B cell (primary cell): Measurements from ENCODE around the gene PARVG. TPM values are rescaled to one million over a fixed set of nuclear protein-coding genes. Genes with fewer than 3 reads are reported as not detected.

ENCODE experiments used
- ATAC-seq: fragments of 200-7000 bp; cut with Tn5 transposase; one replicate; pipeline ENCODE4 v1.10.0; 2021; ENCODE audit warnings: low read depth, mild to moderate bottlenecking, moderate number of reproducible peaks, moderate library complexity
- CTCF ChIA-PET: fragments of 350-600 bp; sonication (Branson Sonifier 250); formaldehyde crosslinking; loops from one replicate; lab custom pipeline; 2021; ENCODE audit warnings: antibody characterized with exemption, inconsistent platforms; lab: Charles Lee
- POLR2A ChIA-PET: fragments of 350-600 bp; sonication (Branson Sonifier 250); formaldehyde crosslinking; loops from one replicate; lab custom pipeline; 2021; ENCODE audit warnings: antibody characterized with exemption; lab: Charles Lee
- DNase-seq: peaks from one replicate; pipeline ENCODE4 v3.0.0; 2013
- H2AFZ ChIP-seq: 2 replicates; pipeline ENCODE4 v1.6.1; 2012; ENCODE audit warnings: mild to moderate bottlenecking, low read depth, low read length; ENCODE audit not compliant: insufficient read depth, poor library complexity, severe bottlenecking
- H3K27ac ChIP-seq, 2 donors: 1 replicate in 1 of 2; 2 replicates in 1 of 2; pipeline ENCODE4 v1.5.1; 2012 to 2013; ENCODE audit warnings: low read length in 2 of 2, mild to moderate bottlenecking in 2 of 2, moderate library complexity in 1 of 2
- H3K27me3 ChIP-seq, 4 experiments: fragments of 200-600 bp in 1 of 4; sonication (generic) in 1 of 4; replicated peaks in 1 of 4; 1 replicate in 2 of 4; 2 replicates in 2 of 4; pipeline versions ENCODE4 v1.6.1 to v1.7.0; 2013 to 2016; ENCODE audit warnings: low read length in 3 of 4, mild to moderate bottlenecking in 2 of 4, mixed read lengths in 1 of 4, moderate library complexity in 1 of 4; ENCODE audit not compliant: insufficient read depth in 4 of 4, control insufficient read depth in 3 of 4; ENCODE audit errors: control extremely low read depth in 1 of 4
- H3K36me3 ChIP-seq, 2 experiments: replicated peaks in 1 of 2; 1 replicate in 1 of 2; 2 replicates in 1 of 2; pipeline versions ENCODE4 v1.6.1 to v1.7.1; 2013; ENCODE audit warnings: low read length in 1 of 2; ENCODE audit not compliant: insufficient read depth in 2 of 2, control insufficient read depth in 1 of 2; ENCODE audit errors: control extremely low read depth in 1 of 2, extremely low read depth in 1 of 2
- H3K4me1 ChIP-seq, 2 donors: fragments of 200-600 bp in 1 of 2; sonication (generic) in 1 of 2; 1 replicate in 1 of 2; 2 replicates in 1 of 2; pipeline versions ENCODE4 v1.5.1 to v1.6.1; 2013 to 2017; ENCODE audit warnings: low read length in 2 of 2; ENCODE audit not compliant: control insufficient read depth in 2 of 2, insufficient read depth in 2 of 2
- H3K4me2 ChIP-seq: replicated peaks from 2 replicates; pipeline ENCODE3; 2012; ENCODE audit warnings: mild to moderate bottlenecking, low read depth, low read length; ENCODE audit not compliant: poor library complexity, severe bottlenecking
- H3K4me3 ChIP-seq, 5 experiments: fragments of 200-600 bp in 1 of 5; sonication (generic) in 1 of 5; 1 replicate in 3 of 5; 2 replicates in 2 of 5; pipeline versions ENCODE4 v1.5.1 to v1.7.0; 2011 to 2016; ENCODE audit warnings: low read length in 4 of 5, mild to moderate bottlenecking in 4 of 5, low read depth in 2 of 5, control low read depth in 1 of 5, moderate library complexity in 1 of 5; ENCODE audit not compliant: insufficient read depth in 1 of 5; ENCODE audit errors: control extremely low read depth in 1 of 5, extremely low read depth in 1 of 5
- H3K79me2 ChIP-seq: fragments of 200-600 bp; sonication (generic); one replicate; pipeline ENCODE4 v1.6.0; 2016; ENCODE audit warnings: low read length; ENCODE audit not compliant: control insufficient read depth, insufficient read depth
- H3K9ac ChIP-seq: fragments of 200-600 bp; sonication (generic); 2 replicates; pipeline ENCODE4 v1.6.1; 2017; ENCODE audit warnings: mild to moderate bottlenecking, low read length, moderate library complexity
- H3K9me3 ChIP-seq, 3 donors: one replicate each; pipeline versions ENCODE4 v1.6.1 to v1.7.1; 2013; ENCODE audit warnings: low read length in 2 of 3; ENCODE audit not compliant: control insufficient read depth in 2 of 3, insufficient read depth in 1 of 3; ENCODE audit errors: control extremely low read depth in 1 of 3
- H4K20me1 ChIP-seq: 2 replicates; pipeline ENCODE4 v1.6.0; 2012; ENCODE audit warnings: mild to moderate bottlenecking, low read length; ENCODE audit not compliant: insufficient read depth, control insufficient read depth, poor library complexity, severe bottlenecking
- H3K27ac Mint-ChIP-seq: one replicate; pipeline ENCODE4 v1.8.0; 2021; ENCODE audit warnings: mixed read lengths
- H3K27me3 Mint-ChIP-seq: one replicate; pipeline ENCODE4 v1.8.0; 2021; ENCODE audit warnings: mixed read lengths
- H3K4me1 Mint-ChIP-seq: one replicate; pipeline ENCODE4 v1.8.0; 2021; ENCODE audit warnings: mixed read lengths
- H3K4me3 Mint-ChIP-seq: one replicate; pipeline ENCODE4 v1.8.0; 2021; ENCODE audit warnings: mixed read lengths
- H3K9me3 Mint-ChIP-seq: one replicate; pipeline ENCODE4 v1.8.0; 2022; ENCODE audit warnings: mixed read lengths; ENCODE audit not compliant: insufficient read depth
- EZH2 ChIP-seq: IDR thresholded peaks from 2 replicates; pipeline ENCODE4 v1.6.1; 2012; ENCODE audit warnings: borderline replicate concordance, low read depth, mild to moderate bottlenecking, moderate library complexity, low read length; ENCODE audit not compliant: insufficient read depth, poor library complexity, severe bottlenecking
- WGBS: methylation state at CpG from one replicate; pipeline ENCODE4 v1.1.5; 2013; ENCODE audit warnings: missing lambda C conversion rate; ENCODE audit not compliant: insufficient coverage; 5-methylcytosine and 5-hydroxymethylcytosine counted together
- intact Hi-C: fragments of 100-400 bp; cut with micrococcal nuclease; formaldehyde crosslinking; loops from one replicate; pipeline ENCODE4 v1.10.0; 2022
- polyA plus RNA-seq: library from polyadenylated mRNA; depleted of rRNA; stranded (reverse); fragments of >200 nt; gene quantifications from 2 replicates; pipeline ENCODE4 v1.2.3, GENCODE V29; 2012
- total RNA-seq, 2 donors: library from RNA; stranded (reverse); fragments of 120-200 nt in 1 of 2; gene quantifications; 1 replicate in 1 of 2; 2 replicates in 1 of 2; pipeline versions ENCODE4 v1.2.3 to v1.2.4, GENCODE V29; 2013 to 2022
- TF ChIP-seq, protein P1 (sequence below): fragments of 200-600 bp; IDR thresholded peaks from one replicate; pipeline ENCODE4 v1.8.0; 2022; ENCODE audit warnings: antibody characterized with exemption, mild to moderate bottlenecking

PARVG gene
- total and polyA plus RNA-seq, 2 donors (not counting 1 experiment from before 2014, with no cell fraction given), result 247 to 698 TPM

DNA sequence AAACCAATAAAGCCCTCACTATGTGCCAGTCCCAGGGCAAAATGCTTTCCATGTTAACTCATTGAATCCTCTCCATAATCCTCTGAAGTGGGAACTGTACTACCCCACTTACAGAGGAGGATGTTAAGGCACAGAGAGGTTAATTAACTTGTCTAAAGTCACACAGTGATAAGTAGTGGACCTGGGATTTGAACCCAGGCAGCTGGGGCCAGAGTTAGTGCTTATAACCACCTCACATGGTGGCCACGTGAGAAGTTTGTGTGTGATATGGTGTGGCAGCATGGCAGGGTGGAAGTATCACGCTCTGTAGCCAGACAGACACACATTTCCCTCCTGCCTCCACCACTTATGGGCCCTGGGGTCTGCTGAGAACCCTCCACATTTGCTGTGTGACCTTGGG is 16.5 kb downstream of the PARVG start:
- peaks cover 88% of the 10 kb centered on the region for H4K20me1 ChIP-seq
- Mint-ChIP-seq H3K27ac (no peak overlapping the region), H3K27me3 (no peaks in the 10 kb centered on the region), H3K4me1 (peaks cover 27% of the 10 kb centered on the region), H3K4me3 (no peak overlapping the region), H3K9me3 (no peaks in the 10 kb centered on the region)
- no peak overlapping the region for H3K27ac ChIP-seq
- H3K4me2 ChIP-seq, result no peak overlapping the region
- ChIA-PET POLR2A (no interaction called here), CTCF (no interaction called here)
- peaks cover 0 to 85% of the 10 kb centered on the region in 2 experiments for H3K36me3 ChIP-seq
- ATAC-seq (no peak), DNase-seq (no peak)
- no peak overlapping the region for H2AFZ ChIP-seq
- peaks cover 27% of the 10 kb centered on the region for H3K79me2 ChIP-seq
- TF ChIP-seq EZH2, result no peak
- TF ChIP-seq, protein P1, sequence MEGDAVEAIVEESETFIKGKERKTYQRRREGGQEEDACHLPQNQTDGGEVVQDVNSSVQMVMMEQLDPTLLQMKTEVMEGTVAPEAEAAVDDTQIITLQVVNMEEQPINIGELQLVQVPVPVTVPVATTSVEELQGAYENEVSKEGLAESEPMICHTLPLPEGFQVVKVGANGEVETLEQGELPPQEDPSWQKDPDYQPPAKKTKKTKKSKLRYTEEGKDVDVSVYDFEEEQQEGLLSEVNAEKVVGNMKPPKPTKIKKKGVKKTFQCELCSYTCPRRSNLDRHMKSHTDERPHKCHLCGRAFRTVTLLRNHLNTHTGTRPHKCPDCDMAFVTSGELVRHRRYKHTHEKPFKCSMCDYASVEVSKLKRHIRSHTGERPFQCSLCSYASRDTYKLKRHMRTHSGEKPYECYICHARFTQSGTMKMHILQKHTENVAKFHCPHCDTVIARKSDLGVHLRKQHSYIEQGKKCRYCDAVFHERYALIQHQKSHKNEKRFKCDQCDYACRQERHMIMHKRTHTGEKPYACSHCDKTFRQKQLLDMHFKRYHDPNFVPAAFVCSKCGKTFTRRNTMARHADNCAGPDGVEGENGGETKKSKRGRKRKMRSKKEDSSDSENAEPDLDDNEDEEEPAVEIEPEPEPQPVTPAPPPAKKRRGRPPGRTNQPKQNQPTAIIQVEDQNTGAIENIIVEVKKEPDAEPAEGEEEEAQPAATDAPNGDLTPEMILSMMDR, result no peak
- intact Hi-C loops, result no loop called here
- H3K27me3 ChIP-seq, result no peaks in the 10 kb centered on the region
- no peak overlapping the region for H3K4me3 ChIP-seq
- WGBS, result no CpG with 5 or more reads among the region's 2 CpGs
- H3K9ac ChIP-seq, result no peak overlapping the region
- H3K9me3 ChIP-seq, result peaks cover 0 to 3% (median 0%) of the 10 kb centered on the region in 3 donors
- H3K4me1 ChIP-seq, result peaks cover 5 to 15% of the 10 kb centered on the region in 2 donors

DNA sequence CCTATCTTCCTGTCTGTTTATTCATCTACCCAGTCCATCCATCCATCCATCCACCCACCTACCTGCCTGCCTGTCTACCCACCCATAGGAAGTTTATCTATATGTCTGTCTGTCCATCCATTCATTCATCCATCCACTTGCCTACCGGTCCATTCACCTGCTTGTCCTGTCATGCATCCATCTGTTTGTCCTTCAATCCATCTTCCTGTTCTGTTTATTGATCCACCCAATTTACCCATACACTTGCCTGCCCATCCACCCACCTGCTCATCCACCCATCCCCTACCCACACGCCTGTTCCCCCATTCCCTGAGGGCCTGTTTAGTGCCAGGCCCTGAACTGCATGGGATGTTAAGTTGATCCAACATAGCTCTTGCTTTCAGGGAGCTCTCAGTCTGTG is 18.4 kb downstream of the PARVG start:
- Histone ChIP-seq H4K20me1 (peaks cover 71% of the 10 kb centered on the region), H3K79me2 (peaks cover 16% of the 10 kb centered on the region), H2AFZ (no peak overlapping the region), H3K36me3 (peaks cover 0 to 74% of the 10 kb centered on the region in 2 experiments), H3K4me3 (no peak overlapping the region), H3K27ac (no peak overlapping the region), H3K4me1 (peaks cover 2 to 9% of the 10 kb centered on the region in 2 donors), H3K27me3 (no peaks in the 10 kb centered on the region), H3K9ac (no peak overlapping the region), H3K9me3 (no peaks in the 10 kb centered on the region), H3K4me2 (no peak overlapping the region)
- Mint-ChIP-seq H3K9me3 (no peaks in the 10 kb centered on the region), H3K27me3 (no peaks in the 10 kb centered on the region), H3K4me1 (peaks cover 17% of the 10 kb centered on the region), H3K4me3 (no peak overlapping the region), H3K27ac (no peak overlapping the region)
- no peak for TF ChIP-seq EZH2
- TF ChIP-seq, protein P1, result no peak
- intact Hi-C loops, result no loop called here
- POLR2A ChIA-PET, result no interaction called here
- CTCF ChIA-PET, result no interaction called here
- DNase-seq (no peak), ATAC-seq (no peak)
- 88% methylated on average over 2 of the region's 2 CpGs for WGBS
